ENCODE data around the gene RPL13A.
A peak's percentile ranks its signal among the peaks of the same experiment; 100 is the strongest.
"Not testable (repeated sequence)": the region's sequence is repeated elsewhere in the genome, so short reads cannot be mapped to it uniquely, and the experiment has no call there.

The RPL13A gene

DNA sequence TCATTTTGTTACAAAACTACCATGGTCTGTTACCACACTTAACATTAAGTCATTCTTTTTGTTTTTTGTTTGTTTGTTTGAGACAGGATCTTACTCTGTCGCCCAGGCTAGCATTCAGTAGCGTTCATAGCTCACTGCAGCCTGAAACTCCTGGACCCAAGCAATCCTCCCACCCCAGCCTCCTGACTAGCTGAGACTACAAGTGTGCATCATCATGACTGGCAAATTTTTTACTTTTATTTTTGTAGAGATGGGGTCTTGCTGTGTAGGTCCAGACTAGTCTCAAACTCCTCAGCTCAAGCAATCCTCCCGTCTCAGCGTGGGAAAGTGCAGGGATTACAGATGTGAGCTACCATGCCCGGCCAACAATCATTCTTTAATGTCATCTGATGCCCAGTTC, 31.1 kb upstream of the RPL13A start:
- DNase-seq = no peak

DNA sequence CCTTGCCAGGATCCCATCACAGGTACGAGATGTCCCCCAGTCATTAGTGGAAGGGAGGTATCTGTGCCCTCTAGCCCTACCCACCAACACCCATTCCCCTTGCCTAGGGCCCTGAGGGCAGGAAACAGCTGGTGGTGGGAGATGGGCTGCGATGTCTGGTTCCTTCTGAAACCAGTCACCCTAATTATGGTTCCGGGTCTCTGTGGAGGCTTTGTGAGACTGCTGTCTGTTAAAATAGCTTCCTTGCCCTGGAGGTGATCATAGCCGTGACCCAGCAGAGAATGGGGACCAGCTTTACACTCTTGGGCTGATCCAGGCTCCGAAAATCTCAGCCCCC, 28.9 kb upstream of the RPL13A start:
- DNase-seq = no peak

DNA sequence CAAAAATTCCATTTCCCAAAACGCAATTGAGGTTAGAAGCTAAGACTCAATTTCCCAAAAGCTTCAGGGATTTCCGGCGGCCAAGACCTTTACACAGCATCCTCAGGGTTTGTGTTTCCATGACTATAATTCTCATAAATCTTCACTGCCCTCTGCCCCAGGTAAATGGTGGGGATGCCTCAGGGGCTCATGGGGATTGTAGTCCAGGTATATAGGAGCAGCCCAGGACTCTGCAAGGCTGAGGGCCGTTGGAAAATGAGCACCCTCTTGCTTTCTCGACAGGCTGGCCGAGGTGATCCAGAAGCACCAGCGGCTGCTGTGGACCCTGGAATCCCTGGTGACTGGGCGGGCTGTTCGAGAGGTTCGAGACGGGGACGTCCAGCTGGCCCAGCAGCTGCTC, 28.0 kb upstream of the RPL13A start:
- no peak for DNase-seq

DNA sequence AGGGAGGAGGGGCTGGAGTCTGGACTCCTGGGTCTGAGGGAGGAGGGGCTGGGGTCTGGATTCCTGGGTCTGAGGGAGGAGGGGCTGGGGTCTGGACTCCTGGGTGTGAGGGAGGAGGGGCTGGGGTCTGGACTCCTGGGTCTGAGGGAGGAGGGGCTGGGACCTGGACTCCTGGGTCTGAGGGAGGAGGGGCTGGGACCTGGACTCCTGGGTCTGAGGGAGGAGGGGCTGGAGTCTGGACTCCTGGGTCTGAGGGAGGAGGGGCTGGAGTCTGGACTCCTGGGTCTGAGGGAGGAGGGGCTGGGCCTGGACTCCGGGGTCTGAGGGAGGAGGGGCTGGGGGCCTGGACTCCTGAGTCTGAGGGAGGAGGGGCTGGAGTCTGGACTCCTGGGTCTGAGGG, 26.3 kb upstream of the RPL13A start:
- DNase-seq = not testable (repeated sequence)

DNA sequence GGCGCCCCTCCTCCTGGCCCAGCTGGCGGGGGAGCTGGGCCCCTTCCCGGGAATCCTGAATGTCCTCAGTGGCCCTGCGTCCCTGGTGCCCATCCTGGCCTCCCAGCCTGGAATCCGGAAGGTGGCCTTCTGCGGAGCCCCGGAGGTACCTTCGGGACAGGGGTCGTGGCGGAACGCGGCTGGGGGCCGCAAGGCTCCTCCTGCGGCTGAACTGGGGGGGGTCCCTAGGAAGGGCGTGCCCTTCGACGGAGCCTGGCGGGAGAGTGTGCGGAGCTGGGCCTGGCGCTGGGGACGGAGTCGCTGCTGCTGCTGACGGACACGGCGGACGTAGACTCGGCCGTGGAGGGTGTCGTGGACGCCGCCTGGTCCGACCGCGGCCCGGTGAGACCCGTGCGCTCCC, 25.8 kb upstream of the RPL13A start:
- no peak for DNase-seq

DNA sequence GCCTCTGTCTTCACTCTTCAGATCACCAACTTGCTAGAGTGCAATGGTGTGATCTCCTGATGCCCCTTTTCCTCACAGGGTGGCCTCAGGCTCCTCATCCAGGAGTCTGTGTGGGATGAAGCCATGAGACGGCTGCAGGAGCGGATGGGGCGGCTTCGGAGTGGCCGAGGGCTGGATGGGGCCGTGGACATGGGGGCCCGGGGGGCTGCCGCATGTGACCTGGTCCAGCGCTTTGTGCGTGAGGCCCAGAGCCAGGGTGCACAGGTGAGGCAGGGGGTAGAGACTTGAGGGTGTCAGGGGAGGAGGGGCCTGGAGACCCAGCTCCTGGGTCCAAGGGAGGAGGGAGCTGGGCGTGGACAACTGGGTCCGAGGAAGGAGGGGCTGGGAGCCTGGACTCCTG, 24.9 kb upstream of the RPL13A start:
- no peak for DNase-seq

DNA sequence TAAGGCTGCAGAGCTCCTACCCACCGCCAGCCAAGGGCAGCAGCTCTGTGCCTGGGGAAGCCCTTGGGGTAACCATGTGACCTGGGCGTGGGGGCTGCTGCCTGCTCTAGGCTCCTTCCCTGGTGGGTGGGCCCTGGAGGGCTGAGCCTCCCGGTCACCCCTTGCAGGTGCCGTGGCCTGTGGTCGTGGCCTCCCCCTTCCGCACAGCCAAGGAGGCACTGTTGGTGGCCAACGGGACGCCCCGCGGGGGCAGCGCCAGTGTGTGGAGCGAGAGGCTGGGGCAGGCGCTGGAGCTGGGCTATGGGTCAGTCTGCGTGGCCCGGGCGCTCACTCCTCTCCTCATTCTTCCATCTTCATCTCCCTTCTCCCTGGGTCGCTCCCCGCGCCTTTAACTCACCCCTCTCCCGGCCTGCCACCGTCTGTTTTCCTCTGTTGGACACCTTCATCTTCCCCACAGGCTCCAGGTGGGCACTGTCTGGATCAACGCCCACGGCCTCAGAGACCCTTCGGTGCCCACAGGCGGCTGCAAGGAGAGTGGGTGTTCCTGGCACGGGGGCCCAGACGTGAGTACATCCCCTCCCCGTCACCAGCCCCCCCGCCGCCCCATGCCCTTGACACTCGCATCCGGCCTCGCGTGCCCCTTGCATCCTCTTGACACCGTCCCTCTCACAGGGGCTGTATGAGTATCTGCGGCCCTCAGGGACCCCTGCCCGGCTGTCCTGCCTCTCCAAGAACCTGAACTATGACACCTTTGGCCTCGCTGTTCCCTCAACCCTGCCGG, 23.3 kb upstream of the RPL13A start:
- no peak for DNase-seq

DNA sequence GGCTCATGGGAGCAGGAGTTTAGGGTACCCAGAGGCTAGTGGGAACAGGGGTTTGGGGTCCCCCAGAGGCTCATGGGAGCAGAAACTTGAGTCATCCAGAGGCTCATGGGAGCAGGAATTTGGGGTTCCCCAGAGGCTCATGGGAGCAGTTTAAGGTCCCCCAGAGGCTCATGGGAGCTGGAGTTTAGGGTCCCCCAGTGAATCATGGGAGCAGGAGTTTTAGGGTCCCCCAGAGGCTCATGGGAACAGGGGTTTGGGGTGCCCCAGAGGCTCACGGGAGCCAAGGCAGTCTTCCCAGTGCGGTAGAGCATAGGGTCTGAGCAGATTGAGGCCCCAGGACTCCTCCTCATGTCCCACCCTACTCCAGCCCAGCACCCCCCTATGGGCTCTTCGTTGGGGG, 22.0 kb upstream of the RPL13A start:
- DNase-seq = no peak

DNA sequence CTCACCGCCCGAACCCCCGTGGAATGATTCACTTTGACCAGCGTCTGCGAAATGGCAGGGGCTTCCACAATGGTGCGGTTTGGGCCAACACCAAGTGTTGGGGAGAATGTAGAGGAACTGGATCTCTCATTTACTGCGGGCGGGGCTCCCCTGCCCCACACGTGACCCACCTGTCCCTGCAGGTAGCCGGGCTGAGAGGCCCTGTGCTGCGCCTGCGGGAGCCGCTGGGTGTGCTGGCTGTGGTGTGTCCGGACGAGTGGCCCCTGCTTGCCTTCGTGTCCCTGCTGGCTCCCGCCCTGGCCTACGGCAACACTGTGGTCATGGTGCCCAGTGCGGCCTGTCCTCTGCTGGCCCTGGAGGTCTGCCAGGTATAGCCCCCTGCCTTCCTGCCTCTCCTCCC, 19.2 kb upstream of the RPL13A start:
- no peak for DNase-seq

DNA sequence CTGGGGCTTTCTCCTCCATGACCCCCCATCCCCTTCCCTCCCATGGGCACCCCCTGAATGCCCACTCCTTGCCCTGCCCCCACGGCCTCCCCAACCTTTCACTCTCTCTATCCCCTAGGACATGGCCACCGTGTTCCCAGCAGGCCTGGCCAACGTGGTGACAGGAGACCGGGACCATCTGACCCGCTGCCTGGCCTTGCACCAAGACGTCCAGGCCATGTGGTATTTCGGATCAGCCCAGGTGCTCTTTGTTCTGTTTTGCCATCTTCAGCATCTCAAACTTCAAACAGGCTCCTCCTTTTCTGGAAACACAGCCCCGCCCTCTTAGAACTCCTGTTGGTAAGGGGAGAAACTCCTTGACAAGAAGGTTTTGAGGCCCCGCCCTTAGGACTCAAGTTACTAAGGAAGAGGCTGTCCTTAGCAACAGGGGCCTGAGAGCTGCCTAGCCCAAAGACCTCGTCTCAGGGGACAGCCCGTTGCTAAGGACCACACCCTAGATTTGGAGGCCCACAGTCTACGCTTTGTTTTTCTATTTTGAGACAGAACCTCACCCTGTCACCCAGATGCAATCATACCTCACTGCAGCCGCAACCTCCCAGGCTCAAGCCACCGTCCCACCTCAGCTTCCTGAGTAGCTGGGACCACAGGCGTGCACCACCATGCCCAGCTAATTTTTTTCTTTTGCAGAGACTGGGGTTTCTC, 18.5 kb upstream of the RPL13A start:
- peak; percentile 99 for DNase-seq

DNA sequence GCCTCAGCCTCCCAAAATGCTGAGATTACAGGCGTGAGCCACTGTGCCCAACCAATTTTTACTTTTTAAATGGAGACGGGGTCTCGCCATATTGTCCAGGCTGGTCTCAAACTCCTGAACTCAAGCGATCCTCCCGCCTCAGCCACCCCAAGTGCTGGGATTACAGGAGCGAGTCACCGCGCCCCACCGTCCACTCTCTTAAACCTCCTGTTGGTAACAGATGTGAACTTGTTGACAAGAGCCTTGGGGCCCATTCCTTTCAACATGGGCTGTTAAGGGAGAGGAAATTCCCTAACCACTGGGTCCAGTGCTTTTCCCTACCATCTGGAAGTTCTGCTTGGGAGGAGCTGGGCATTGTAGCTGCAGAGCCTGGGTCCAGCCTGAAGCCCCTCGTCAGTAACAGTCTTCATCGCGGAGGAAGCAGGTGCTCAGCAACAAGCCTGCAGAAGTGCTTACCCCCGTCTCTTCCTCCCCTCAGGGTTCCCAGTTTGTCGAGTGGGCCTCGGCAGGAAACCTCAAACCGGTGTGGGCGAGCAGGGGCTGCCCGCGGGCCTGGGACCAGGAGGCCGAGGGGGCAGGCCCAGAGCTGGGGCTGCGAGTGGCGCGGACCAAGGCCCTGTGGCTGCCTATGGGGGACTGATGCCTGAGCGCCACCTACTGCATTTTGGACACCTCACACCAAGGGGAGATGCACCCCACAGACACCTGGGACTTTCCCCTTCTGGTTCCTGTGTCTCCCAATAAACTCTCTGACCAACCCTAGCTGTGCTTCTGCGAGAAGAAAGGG, 17.4 kb upstream of the RPL13A start:
- DNase-seq = peak; percentile 89

DNA sequence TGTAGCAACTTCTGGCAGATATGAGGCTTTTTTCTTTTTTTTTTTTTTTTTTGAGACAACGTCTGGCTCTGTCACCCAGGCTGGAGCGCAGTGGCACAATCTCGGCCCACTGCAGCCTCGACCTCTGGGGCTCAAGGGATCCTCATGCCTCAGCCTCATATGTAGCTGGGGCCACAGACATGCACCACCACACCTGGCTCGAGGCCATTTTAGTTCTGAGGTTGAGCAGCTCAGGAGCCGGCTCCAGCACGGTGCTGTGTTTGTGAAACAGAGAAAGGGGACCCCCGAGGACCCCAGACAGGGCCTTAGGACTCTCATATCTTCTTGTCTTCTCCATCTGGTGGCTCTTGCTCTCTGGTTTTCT, 16.8 kb upstream of the RPL13A start:
- DNase-seq = no peak

DNA sequence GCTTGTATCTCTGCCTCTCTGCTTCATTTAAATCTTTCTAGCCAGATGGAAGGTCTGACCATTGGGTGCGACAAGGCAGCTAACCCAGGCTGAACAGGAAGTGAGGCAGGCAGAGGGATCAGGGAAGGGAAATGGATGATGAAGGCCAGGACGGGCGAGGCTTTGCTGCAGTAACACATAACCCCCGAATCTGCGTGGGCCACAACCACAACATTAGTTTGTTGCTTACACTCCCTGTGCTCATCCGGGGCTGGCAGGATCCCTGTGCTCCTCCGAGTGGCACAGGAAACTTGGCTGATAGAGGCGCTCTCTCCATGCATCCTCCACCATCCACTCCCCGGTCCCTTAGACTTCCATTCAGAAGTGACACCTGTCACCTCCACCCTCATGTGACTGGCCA, 14.5 kb upstream of the RPL13A start:
- DNase-seq = no peak

DNA sequence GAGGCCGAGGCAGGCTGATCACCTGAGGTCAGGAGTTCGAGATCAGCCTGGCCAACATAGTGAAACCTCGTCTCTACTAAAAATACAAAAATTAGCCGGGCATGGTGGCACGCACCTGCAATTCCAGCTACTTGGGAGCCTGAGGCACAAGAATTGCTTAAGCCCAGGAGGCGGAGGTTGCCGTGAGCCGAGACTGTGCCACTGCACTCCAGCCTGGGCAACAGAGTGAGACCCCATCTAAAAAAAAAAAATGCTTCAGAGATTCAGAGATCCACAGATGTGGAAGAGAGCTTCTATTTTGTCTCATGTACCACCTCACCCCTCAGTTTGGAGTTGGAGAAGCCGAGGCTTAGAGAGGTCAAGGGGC, 13.9 kb upstream of the RPL13A start:
- DNase-seq = not testable (repeated sequence)

DNA sequence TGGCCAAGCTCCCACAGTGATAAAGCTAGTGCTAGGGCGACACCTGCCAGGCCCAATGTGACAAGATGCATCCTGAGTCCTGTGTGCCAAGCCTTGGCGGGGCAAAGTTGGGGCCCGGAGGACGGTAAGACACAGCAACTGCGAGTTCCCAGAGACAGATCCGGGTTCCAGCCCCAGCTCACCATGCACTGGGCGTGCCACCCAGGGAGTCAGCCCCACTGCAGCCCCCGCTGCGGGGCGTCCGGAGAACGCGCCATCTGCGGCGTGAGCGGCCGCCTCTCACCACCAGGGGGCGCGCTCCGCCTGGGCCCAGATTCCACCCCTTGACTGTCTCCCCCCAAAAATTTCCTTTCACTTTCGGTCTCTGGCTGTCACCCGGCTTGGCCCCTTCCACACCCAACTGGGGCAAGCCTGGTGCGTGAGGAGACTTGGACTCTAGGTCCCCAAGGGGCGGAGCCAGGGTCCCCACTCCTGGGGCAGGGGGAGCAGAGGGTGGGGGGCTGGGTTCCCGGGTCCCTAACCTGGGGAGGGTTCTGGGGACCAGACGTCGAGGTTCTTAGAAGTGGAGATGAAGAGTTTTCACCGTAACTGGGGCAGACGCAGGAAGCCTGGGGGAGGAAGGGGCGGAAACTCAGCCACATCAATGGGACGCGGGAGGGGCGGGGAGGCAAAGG, 13.4 kb upstream of the RPL13A start, which contains the start of gene FLT3LG:
FLT3LG (plus strand) TSS at position 348 of the 674 bp plus-strand sequence. CDS start 425 bp downstream, outside the sequence.
- peak; percentile 97 for DNase-seq

DNA sequence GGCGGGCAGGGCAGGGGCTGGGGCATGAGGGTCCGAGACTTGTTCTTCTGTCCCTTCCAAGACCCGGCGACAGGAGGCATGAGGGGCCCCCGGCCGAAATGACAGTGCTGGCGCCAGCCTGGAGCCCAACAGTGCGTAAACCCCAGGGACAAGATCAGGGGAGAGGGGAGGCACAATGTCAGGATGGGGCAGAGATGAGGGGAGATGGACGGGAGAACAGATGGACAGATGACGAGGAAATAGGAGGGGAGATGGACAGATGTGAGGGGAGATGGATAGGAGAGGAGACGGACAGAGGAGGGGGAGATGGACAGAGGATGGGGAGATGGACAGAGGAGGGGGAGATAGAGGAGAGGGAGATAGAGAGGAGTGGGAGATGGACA, 12.9 kb upstream of the RPL13A start:
- no peak for DNase-seq

DNA sequence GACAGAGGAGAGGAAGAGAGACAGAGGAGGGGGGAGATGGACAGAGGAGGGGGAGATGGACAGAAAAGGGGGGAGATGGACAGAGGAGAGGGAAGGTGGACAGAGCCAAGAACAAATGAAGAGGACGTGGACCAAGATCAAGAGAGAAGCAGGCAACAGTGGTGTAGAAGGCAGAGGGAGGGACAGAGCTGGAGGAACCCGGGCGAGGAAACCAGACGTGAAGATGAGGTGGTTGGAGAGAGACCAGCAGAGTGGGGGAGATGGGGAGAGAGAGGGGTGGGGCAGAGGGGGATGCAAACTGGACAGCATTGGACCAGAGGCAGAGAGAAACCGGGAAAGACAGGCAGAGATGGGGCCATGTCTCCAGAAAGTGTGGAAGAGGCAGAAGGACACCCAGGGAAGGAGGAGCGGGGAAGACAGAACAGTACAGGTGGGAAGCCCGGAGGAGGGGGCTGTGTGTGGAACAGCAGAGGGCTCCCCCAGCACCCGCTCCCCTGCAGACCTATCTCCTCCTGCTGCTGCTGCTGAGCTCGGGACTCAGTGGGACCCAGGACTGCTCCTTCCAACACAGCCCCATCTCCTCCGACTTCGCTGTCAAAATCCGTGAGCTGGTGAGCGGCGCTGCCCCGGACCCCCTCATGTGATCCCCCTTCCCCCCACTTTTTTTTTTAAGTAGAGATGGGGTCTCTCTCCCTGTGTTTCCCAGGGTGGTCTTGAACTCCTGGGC, 12.1 kb upstream of the RPL13A start:
- no peak for DNase-seq

DNA sequence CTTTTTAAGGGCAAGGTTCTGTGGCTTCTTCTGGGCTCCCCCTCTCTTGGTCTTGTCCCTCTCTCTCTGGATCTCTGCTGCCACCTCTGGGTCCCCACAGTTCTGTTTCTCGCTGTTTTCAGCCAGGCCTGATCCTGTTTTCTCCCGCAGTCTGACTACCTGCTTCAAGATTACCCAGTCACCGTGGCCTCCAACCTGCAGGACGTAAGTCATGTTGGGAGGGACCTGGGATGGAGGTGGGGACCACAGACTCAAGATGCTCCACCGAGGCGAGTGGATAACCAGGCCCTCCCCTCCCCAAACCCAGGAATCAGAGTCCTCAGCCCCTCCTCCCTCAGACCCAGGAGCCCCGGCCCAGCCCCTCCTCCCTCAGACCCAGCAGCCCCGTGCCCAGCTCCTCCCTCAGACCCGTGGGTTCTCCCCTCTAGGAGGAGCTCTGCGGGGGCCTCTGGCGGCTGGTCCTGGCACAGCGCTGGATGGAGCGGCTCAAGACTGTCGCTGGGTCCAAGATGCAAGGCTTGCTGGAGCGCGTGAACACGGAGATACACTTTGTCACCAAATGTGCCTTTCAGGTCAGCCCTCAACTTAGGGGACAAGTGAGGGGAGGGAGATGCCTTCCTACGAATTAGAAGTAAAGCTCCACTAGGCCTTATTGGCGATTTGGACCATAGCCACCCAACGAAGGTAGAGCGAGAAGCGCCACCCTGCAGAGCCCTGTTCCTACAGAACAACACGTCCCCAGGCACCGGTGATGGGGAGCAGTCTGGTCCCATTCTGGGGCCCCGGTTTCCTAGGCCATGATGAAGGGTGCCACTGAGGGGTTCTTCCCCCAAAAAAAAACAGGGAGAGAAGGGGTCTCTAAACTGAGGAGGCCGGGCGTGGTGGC, 11.2 kb upstream of the RPL13A start:
- DNase-seq = peak; percentile 65

DNA sequence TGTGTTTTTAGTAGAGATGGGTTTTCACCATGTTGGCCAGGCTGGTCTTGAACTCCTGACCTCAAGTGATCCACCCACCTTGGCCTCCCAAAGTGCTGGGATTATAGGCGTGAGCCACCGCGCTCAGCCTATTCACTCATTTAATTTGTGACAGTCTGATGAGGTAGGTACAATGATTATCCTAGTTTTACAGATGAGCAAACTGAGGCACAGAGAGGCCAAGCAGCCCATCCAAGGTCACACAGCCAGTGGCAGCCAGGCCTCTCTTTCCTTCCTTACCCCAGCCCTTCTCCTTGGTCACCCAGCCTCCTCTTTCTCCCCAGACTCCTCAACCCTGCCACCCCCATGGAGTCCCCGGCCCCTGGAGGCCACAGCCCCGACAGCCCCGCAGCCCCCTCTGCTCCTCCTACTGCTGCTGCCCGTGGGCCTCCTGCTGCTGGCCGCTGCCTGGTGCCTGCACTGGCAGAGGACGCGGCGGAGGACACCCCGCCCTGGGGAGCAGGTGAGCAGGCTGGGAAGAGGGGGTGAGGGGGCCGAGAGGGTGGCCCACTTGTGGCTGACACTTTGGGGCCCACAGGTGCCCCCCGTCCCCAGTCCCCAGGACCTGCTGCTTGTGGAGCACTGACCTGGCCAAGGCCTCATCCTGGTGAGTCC, 7.3 kb upstream of the RPL13A start:
- DNase-seq = no peak

DNA sequence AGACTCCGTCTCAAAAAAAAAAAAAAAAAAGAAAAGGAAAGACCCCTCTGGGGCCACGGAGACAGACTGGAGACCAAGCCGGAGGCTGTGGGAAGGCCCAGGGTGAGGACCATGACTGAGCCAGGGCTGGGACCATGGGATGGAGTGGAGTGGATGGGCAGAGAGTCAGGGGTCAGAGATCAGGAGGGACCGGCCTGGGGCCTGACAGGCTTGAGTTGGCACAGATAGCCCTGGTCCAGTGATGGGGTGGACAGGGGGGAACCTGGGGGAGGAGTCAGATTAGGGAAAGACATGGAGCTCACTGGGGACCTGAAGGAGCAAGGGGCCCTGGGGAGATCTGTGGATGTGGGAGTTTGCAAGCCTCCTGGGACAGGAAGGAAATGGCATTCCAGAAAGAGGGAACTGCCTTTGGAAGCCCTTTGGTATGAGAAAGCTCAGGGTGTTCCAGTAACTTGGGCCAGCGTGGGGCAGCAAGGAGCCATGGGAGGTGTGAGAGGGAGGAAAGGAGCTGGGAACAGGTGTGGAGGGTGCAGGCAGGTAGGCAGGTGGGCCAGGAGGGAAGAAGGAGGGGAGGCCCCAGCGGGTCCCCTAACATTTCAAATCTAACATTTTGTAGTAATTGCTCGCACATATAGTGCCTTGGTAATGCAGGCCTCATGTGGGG, 6.3 kb upstream of the RPL13A start:
- DNase-seq = no peak

Data from central memory CD4-positive, alpha-beta T cell (primary cell).